Transverse colon (tissue), 4 donors: ENCODE data around the gene XYLT2. TPM values are rescaled to one million over a fixed set of nuclear protein-coding genes. Genes with fewer than 3 reads are reported as not detected.

ENCODE experiments used
- DNase-seq: peaks from one replicate; pipeline ENCODE4 v3.0.0-alpha.2; 2019
- H3K27ac ChIP-seq, 4 donors: fragments of 200-600 bp; sonication (generic); 2 replicates each; pipeline ENCODE4 v1.5.1; 2016 to 2018; ENCODE audit warnings: inconsistent platforms in 4 of 4
- H3K27me3 ChIP-seq: fragments of 200-600 bp; sonication (generic); 2 replicates; pipeline ENCODE4 v1.5.1; 2017; ENCODE audit warnings: inconsistent platforms
- H3K36me3 ChIP-seq, 4 donors: fragments of 200-600 bp; sonication (generic); 2 replicates each; pipeline ENCODE4 v1.5.1; 2017 to 2019; ENCODE audit warnings: inconsistent platforms in 4 of 4
- H3K4me1 ChIP-seq, 4 donors: fragments of 200-600 bp; sonication (generic); 2 replicates each; pipeline ENCODE4 v1.5.1; 2017 to 2020; ENCODE audit warnings: inconsistent platforms in 4 of 4
- H3K4me3 ChIP-seq, 4 donors: fragments of 200-600 bp; sonication (generic); 1 replicate in 1 of 4; 2 replicates in 3 of 4; pipeline versions ENCODE4 v1.5.1 to v1.6.1; 2017 to 2019; ENCODE audit warnings: inconsistent platforms in 4 of 4
- H3K9me3 ChIP-seq, 2 donors: fragments of 200-600 bp; sonication (generic); 2 replicates each; pipeline ENCODE4 v1.5.1; 2017 to 2019; ENCODE audit warnings: inconsistent platforms in 2 of 2
- EP300 ChIP-seq: sonication (generic); formaldehyde crosslinking; IDR thresholded peaks from one replicate; pipeline ENCODE4 v1.6.1; 2017; ENCODE audit warnings: antibody characterized with exemption, low read depth
- POLR2A ChIP-seq: fragments of 450-650 bp; IDR thresholded peaks from one replicate; pipeline ENCODE4 v1.6.1; 2016; ENCODE audit warnings: antibody characterized with exemption, mild to moderate bottlenecking, moderate library complexity
- POLR2AphosphoS5 ChIP-seq, 3 donors: sonication (generic); formaldehyde crosslinking; IDR thresholded peaks; one replicate each; pipeline ENCODE4 v1.6.1; 2016; ENCODE audit warnings: antibody characterized with exemption in 3 of 3
- WGBS, 2 donors: methylation state at CpG; one replicate each; pipeline ENCODE4 v1.1.5; 2018; ENCODE audit warnings: low coverage in 1 of 2; 5-methylcytosine and 5-hydroxymethylcytosine counted together
- in situ Hi-C, 4 donors: fragments of 200-750 bp; cut with MboI; loops; one replicate each; pipeline versions ENCODE4 v1.15.0 to v1.15.1; 2017; ENCODE audit warnings: low sequenced_read_pairs in 3 of 4, low pct_ligation_motif_present in 1 of 4, low pct_unique_long_range_greater_than_20kb in 1 of 4
- intact Hi-C: fragments of 100-400 bp; cut with DNase I; formaldehyde crosslinking; loops from one replicate; pipeline ENCODE4 v1.15.1; 2023; ENCODE audit warnings: low total_unique reads
- total RNA-seq, 4 donors: library from RNA; depleted of rRNA; stranded (reverse); fragments of >200 nt; gene quantifications; one replicate each; pipeline ENCODE4 v1.1.0, GENCODE V29; 2016
- TF ChIP-seq, protein P1 (sequence below), 5 experiments: fragments of 200-600 bp in 3 of 5; fragments of 450-650 bp in 2 of 5; sonication (generic) in 3 of 5; IDR thresholded peaks; 1 replicate in 2 of 5; 2 replicates in 3 of 5; pipeline ENCODE4 v1.5.1; 2016 to 2017; ENCODE audit warnings: antibody characterized with exemption in 5 of 5, inconsistent platforms in 3 of 5, mild to moderate bottlenecking in 2 of 5, moderate library complexity in 1 of 5

Gene XYLT2
- total RNA-seq, 4 donors from 2014 or later, result 21.3 to 27.3 (median 22.0) TPM

GRCh38 chr17:50350733-50351132, 4.8 kb downstream of the XYLT2 start:
- no peak overlapping the region for H3K27ac ChIP-seq
- in situ Hi-C loops, result no loop called here
- TF ChIP-seq EP300, result no peak
- H3K9me3 ChIP-seq, result no peaks in the 10 kb centered on the region
- H3K36me3 ChIP-seq, result peaks cover 0 to 7% (median 3%) of the 10 kb centered on the region in 4 donors
- 83 to 89% methylated on average over 2 of the region's 2 CpGs for WGBS, 2 donors
- H3K4me3 ChIP-seq, result no peak overlapping the region
- no peak for DNase-seq
- intact Hi-C loops, result no loop called here
- no peaks in the 10 kb centered on the region for H3K27me3 ChIP-seq
- peaks cover 4 to 19% (median 16%) of the 10 kb centered on the region in 4 donors for H3K4me1 ChIP-seq

GRCh38 chr17:50352072-50352692, 6.3 kb downstream of the XYLT2 start:
- no peak overlapping the region for H3K27ac ChIP-seq
- peaks cover 0 to 20% (median 9%) of the 10 kb centered on the region in 4 donors for H3K36me3 ChIP-seq
- no peak for DNase-seq
- no peak for TF ChIP-seq POLR2AphosphoS5 (IDR thresholded peaks at IDR 0.05)
- no peak for TF ChIP-seq EP300
- no peak for TF ChIP-seq POLR2A
- TF ChIP-seq, protein P1, sequence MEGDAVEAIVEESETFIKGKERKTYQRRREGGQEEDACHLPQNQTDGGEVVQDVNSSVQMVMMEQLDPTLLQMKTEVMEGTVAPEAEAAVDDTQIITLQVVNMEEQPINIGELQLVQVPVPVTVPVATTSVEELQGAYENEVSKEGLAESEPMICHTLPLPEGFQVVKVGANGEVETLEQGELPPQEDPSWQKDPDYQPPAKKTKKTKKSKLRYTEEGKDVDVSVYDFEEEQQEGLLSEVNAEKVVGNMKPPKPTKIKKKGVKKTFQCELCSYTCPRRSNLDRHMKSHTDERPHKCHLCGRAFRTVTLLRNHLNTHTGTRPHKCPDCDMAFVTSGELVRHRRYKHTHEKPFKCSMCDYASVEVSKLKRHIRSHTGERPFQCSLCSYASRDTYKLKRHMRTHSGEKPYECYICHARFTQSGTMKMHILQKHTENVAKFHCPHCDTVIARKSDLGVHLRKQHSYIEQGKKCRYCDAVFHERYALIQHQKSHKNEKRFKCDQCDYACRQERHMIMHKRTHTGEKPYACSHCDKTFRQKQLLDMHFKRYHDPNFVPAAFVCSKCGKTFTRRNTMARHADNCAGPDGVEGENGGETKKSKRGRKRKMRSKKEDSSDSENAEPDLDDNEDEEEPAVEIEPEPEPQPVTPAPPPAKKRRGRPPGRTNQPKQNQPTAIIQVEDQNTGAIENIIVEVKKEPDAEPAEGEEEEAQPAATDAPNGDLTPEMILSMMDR (IDR thresholded peaks at IDR 0.05), result no peak
- H3K27me3 ChIP-seq, result no peaks in the 10 kb centered on the region
- H3K9me3 ChIP-seq, result no peaks in the 10 kb centered on the region
- no peak overlapping the region for H3K4me3 ChIP-seq
- in situ Hi-C loops, result no loop called here
- H3K4me1 ChIP-seq, result peaks cover 4 to 14% (median 11%) of the 10 kb centered on the region in 4 donors
- intact Hi-C loops, result no loop called here
- 80% methylated on average over 1 to 6 of the region's 6 CpGs for WGBS, 2 donors

DNA sequence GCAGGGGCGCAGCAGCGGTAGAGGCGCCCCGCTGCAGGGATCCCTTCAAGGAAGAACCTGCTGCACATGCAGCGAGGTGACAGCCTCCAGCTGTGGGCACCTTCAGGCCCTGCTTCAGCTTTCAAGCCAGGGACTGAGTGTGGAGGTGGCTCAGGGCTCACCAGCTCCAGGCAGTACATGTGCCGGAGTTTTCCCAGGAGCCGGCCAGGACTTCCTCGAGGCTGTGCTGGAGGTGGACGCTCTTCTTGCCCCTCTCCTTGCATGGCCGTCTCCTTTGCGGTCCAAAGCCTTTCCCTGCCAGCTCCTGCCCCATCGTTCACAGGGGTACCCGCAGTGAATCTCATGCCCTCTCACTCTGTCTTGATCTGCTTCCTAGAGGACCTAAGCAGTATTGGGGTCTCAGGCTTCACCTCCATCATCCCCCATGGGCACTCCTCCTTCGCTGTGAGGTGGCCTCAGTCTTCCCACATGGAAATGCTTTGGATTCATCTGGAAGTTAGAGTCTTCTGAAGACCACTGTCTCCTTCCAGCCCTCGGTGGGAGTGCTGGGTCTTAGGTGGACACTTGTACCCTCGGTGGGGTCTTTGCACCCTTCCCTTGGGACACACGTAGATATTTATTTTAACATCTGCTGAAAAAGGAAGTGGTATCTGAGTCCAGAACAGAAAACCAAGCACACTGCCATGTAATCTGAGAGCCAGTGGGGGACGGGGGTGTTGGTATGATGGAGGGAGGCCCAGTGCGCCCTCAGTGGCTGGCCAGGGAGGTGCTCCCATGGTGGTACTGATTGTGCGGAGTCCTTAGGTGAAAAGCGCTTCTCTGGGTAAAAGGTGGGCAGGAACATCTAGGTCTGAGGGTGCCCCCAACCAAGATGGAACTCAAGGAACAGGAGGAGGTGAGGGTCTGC, 7.0 kb downstream of the XYLT2 start:
- WGBS, 2 donors, result 86 to 94% methylated on average over 17 to 21 of the region's 21 CpGs
- DNase-seq, result no peak
- Histone ChIP-seq H3K4me3 (no peak overlapping the region), H3K36me3 (peaks cover 0 to 22% (median 9%) of the 10 kb centered on the region in 4 donors), H3K27me3 (no peaks in the 10 kb centered on the region), H3K27ac (no peak overlapping the region), H3K4me1 (peaks cover 0 to 7% (median 4%) of the 10 kb centered on the region in 4 donors), H3K9me3 (no peaks in the 10 kb centered on the region)
- in situ Hi-C loops (no loop called here), intact Hi-C loops (no loop called here)
- TF ChIP-seq, protein P1 (IDR thresholded peaks at IDR 0.05), result no peak
- TF ChIP-seq POLR2AphosphoS5 (IDR thresholded peaks at IDR 0.05), result no peak
- TF ChIP-seq POLR2A, result no peak
- TF ChIP-seq EP300, result no peak

DNA sequence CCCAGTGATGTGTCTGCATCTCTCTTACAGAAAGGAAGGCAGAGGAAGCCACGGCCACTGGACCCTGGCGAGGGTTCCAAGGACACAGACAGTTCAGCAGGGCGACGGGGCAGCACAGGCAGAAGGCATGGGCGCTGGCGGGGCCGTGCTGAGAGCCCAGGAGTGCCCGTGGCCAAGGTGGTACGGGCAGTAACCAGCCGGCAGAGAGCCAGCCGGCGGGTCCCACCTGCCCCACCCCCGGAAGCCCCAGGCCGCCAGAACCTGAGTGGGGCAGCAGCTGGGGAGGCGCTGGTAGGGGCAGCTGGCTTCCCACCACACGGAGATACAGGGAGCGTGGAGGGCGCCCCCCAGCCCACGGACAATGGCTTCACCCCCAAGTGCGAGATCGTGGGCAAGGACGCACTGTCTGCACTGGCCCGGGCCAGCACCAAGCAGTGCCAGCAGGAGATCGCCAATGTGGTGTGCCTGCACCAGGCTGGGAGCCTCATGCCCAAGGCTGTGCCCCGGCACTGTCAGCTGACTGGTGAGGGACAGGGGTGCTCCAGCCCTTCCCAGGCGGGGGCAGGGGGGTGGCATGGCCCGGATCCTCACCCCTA, 7.8 kb downstream of the XYLT2 start:
- Histone ChIP-seq H3K36me3 (peaks cover 0 to 23% (median 11%) of the 10 kb centered on the region in 4 donors), H3K4me1 (no peaks in the 10 kb centered on the region), H3K27me3 (no peaks in the 10 kb centered on the region), H3K27ac (no peak overlapping the region), H3K4me3 (no peak overlapping the region), H3K9me3 (no peaks in the 10 kb centered on the region)
- WGBS, 2 donors, result 93% methylated on average over 22 of the region's 27 CpGs; no CpG with 5 or more reads in 1 of the 2 donors
- DNase-seq, result no peak
- intact Hi-C loops, result no loop called here
- TF ChIP-seq EP300, result no peak
- TF ChIP-seq, protein P1 (IDR thresholded peaks at IDR 0.05), result no peak
- no peak for TF ChIP-seq POLR2AphosphoS5 (IDR thresholded peaks at IDR 0.05)
- TF ChIP-seq POLR2A, result no peak
- in situ Hi-C loops, result no loop called here
